TTC549 (cell line): ENCODE results near the gene C1orf52.
A peak's percentile ranks its signal among the peaks of the same experiment; 100 is the strongest.

Experiments
- FAIRE-seq: peaks from 2 replicates; lab custom pipeline; 2012; peaks lifted over from hg19 to GRCh38; lab: Jason Lieb, UNC

The C1orf52 gene

GRCh38 chr1:85229574-85230097 is 29.8 kb downstream of the C1orf52 start:
- no peak for FAIRE-seq

- no peak for FAIRE-seq
These were observed 30.5 kb downstream of the C1orf52 start for GRCh38 chr1:85228972-85229371.

- peak; percentile 94 for FAIRE-seq
These were observed 33.7 kb downstream of the C1orf52 start for GRCh38 chr1:85225624-85226380.

DNA sequence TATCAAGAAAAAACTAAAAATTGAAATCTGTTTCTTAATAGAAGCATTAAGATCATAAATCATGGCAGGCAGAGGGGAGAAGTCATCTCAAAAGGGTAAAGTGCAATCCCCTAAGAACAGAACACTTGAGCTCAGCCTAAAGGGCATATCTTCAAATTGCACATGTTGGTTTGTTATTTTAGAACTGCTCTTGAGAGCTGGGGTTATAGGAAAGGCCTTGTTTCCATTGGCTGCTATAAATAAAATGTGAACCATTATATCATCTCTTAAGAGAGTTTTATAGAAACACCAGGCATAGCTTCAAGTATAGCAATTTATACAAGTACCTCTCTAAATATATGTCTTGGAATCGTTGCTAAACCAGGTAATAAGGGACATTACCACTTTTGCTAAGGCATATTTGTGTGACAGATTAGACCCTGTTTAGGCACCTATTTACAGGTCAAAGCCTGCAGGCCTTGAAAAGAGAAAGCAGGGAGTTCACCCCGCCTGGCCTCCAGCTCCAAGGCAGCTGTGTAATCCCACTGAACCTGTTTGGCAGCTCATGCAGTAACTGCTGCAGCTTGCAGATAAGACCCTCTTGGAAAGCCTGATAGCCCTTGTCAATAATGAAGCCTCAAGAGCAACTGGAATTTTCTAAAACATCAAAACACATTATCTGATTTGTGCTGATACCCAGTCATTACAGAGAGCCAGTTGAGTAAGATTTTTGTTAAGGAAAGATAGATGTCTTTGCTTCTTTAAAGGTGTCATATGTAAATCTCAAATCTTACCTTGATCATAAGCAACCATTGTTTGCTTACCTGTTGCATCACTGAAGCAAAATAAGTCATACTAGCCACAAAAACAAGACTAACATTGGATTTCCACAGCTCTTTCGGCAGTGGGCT is 34.5 kb downstream of the C1orf52 start:
- FAIRE-seq = peak; percentile 78

DNA sequence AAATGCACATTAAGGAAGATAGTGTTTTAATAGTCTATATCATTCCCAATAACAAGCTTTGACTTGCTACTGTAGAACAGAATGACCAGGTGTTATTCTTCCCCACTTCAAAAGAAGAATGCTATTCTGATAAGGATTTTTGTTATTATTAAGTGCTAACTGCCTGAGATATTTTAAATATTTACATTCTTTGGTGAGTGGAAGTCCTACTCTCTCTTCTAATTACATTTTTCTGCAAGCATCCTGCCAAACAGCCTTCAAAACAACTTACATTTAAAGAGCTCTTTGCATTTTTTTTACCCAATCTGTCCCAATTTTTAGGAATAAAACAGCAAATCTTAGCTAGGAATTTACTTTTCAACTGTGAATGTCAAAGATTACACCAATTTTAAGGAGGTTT is 35.2 kb downstream of the C1orf52 start:
- FAIRE-seq = no peak

DNA sequence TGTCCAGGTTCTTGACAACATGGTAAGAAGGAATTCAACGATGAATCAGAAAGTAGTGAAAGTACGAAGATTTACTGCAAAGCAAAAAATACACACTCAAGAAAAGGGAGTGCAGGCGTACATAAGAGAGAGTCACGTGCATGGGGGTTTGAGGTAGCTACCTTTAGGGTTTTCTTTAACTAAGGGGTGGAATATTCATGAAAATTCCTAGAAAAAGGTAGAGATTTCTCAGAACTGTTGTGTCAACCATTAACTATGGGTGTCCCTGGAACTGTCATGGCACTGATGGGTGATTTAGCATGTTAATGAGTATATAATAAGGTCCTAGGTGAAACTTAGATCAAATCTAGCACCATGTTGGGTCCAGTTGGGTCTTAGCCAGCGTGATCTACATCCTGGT is 36.1 kb downstream of the C1orf52 start:
- no peak for FAIRE-seq

- FAIRE-seq = peak; percentile 62
These were observed 38.7 kb downstream of the C1orf52 start for GRCh38 chr1:85220756-85221201.

DNA sequence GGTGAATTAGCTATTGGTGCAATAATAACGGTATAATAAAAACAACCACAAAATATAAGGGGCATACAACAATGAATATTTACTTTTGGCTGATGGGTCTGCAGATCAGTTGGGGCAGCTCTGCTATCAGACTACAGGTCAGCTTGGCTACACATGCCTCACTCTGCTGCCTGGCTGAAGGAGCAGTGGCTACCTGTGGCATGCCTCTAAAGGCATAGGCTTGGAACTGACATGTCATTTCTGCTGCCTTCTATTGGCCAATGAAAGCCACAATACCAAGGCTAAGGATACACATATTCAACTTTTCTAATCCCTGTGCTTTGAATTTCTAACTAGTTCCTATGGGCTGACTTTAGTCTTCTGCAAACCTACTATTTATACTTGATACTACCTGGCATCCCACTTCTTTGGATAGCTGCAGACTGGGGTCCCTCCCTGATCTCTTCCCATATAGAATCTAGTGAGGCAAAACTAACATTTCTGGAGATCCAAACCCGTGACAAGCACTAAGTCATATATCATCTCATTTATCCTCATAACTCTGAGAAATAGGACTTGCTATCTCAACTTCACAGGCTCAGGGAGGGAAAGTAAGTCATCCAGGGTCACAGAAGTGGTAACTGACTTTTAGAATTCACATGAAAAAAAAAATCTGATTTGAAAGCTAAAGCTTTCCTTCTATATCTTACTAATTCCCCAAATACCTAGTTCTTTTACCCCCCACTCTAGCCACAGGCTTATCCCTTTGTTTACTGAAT is 39.4 kb downstream of the C1orf52 start:
- no peak for FAIRE-seq

GRCh38 chr1:85216697-85217096 is 42.8 kb downstream of the C1orf52 start:
- FAIRE-seq = no peak

- FAIRE-seq = no peak
These were observed 44.8 kb downstream of the C1orf52 start for GRCh38 chr1:85214654-85215053.

GRCh38 chr1:85208488-85208887 is 51.0 kb downstream of the C1orf52 start:
- FAIRE-seq = no peak

DNA sequence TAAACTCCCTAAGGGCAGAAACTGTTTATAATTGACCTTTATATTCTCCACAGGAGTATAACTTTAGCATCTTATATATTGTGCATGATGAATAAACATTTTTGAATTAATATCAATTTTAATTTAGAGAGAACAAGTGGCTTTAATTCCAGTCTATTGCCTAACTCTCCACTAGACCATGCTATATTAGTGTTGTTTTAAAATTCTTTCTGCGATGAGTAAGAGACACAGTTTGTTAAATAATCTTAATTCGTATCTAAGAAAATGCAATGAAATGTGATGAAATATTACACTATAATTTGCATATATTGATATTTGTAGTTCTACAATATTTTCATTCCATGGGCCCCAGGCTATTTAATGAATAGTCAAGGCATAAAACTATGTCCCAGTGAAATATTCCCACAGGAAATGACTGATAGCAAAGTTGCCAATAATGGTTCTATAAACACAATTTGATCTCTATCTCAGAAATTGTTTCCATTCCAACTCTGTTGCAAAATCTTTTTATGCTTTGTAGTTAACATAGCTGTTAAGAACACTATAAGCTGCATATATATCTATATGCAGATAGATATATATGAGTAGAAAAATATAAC is 55.8 kb downstream of the C1orf52 start:
- no peak for FAIRE-seq

DNA sequence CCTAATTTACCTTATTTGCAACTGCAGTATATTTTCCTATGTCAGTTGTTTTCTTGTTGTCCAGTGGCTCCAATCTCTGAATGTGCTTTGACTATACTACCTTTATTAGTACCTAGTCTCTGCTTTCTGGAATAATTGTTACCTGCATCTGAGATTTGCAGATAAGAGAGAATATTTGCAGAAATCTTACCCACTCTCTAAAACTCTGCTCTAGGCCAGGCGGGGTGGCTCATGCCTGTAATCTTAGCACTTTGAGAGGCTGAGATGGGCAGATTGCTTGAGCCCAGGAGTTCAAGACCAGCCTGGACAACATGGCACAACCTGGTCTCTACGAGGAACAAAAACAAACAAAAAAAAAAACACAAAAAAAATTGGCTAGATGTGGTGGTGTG is 56.6 kb downstream of the C1orf52 start:
- no peak for FAIRE-seq

DNA sequence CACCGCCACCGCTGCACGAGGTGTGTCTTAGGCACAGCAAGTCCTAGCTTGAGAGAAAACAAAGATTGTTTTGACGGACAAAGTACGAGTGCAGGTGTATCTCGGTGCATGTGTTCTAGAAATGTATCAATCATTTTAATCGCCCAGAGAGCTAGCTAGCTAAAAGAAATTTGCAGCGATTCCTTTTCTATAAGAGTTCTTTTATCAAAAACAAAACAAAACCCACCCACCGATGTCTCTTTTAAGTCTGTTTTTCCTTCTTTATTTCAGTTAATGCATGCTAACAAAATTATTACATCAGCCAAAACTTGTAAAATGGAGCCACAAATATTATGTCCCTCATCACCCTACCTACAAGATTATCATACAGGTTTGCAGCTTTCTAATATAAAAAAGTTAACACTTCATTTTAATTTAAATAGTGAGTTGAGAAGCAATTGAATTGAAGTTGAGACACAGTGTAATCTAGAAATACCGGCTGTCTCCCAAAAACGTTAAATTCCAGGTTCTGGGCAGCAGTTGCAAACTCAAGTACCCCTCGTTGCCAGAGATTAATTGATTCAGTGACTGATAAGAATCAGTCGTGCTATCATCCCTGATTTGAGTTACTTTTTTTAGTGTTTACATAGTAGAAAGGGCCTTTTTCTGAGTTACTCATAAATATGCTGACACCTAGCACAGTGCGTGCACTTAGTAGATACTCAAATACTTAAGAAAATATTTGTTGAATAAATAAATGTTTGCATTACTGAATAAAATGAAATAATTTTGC is 57.2 kb downstream of the C1orf52 start:
- FAIRE-seq = no peak

DNA sequence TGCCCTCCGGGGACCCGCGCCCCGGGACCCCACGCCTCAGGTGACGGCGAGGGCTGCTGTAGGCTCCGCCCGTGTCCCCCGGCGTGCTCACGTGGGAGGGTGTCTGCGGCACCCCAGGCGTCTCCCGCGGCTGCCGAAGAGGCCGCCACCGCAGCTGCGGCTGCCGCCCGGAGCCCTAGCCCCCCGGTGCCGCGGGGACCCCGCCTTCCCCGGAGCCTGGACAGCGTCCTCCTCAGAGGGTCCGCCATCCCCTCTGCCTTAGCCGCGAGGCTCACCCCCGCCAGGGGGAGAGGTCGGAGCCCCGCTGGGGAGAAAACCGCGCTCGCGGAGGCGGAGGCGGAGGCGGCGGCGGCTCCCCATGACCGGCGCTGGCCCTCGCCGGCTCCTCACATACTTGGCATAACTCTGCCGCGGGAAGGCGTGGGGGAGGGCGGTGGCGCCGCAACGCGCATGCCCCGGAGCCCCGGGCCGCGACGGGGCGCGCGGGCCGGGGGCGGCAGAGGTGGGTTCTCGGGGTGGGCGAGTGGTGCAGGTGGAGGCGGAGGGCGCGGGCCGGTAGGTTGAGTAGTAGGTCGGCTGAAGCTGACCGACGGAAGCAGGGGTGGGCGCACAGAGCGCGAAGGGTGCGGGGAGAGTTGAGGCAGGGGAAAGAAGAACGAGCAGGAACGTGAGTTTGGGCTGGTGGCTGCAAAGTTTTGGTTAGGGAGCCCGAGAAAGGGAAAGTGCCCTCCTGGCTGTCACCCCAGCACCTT is 57.9 kb downstream of the C1orf52 start:
- FAIRE-seq = no peak

DNA sequence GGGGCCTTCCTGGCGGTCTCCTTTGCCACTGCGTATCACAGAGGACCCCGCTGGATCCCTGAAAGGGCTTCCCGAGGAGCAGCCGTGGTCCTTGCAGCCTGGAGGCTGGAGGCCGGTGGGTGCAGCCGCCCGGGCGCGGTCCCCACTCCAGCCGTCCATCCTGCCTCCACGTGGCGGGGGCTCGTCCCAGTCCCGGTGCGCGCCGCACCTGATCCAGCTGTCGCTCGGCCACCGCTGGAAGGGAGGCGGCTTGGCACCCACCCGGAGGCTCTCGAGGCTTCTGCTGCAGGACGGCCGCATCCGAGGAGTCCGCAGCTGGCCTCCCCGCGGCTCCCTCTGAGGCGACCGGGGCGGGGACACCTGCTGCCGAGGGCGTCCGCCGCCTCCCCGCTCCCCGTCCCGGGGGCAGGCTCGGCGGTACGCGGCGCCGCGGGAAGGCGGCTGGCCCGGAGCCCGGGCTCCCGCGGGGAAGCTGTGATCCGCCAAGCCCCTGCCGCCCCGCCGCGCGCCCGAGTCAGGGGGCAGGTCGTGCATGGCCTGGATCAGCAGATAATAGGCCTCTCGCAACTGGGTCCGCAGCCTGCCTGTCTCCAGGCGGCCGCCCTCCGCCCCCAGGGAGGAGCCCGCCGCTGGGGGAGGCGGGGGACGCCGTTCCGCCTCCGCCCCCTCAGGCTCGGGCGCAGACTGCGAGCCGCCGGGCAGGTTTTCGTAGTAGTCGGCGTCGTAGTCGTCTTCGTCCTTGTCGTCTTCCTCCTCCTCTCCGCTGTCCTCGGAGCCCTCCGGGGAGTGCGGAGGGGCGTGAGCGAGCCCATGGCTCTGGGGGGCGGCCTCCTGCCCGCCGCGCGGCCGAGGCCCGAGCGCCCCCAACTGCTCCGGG is 58.8 kb downstream of the C1orf52 start, which contains the start of gene SYDE2:
Gene SYDE2 (minus strand): TSS at position 554 of the 877 bp plus-strand sequence. CDS start 20 bp downstream, at position 534.
- no peak for FAIRE-seq
